PFSK-1 (cell line): ENCODE measurements around the gene ABR.

Experiments used
- POLR2AphosphoS5 ChIP-seq: IDR thresholded peaks from 2 replicates; pipeline ENCODE4 v1.6.1; 2012; ENCODE audit warnings: low read depth, mild to moderate bottlenecking, control low read depth, low read length, moderate library complexity
- SIN3A ChIP-seq: IDR thresholded peaks from 2 replicates; pipeline ENCODE4 v1.6.1; 2012; ENCODE audit warnings: mild to moderate bottlenecking, low read length, moderate library complexity, borderline replicate concordance; ENCODE audit not compliant: insufficient read depth

GRCh38 chr17:1012823-1013728 lies 166.7 kb downstream of the ABR start:
- TF ChIP-seq SIN3A (no peak), POLR2AphosphoS5 (no peak)
